Posterior vena cava (tissue), 2 donors: ENCODE results near the gene COL4A4. TPM values are rescaled to one million over a fixed set of nuclear protein-coding genes. Genes with fewer than 3 reads are reported as not detected.

Experiments
- DNase-seq: peaks from one replicate; pipeline ENCODE4 v3.0.0-alpha.2; 2020; ENCODE audit warnings: low spot score
- intact Hi-C, 2 donors: fragments of 100-400 bp; cut with DNase I; formaldehyde crosslinking; loops; one replicate each; pipeline versions ENCODE4 v1.14.1 to v1.14.2; 2022 to 2023
- total RNA-seq, 2 donors: library from RNA; stranded (reverse); fragmentation: NEBNext Ultra II Directional; extraction: Animal tissue kit (Norgen Biotek cat#: 25700); gene quantifications; one replicate each; pipeline ENCODE4 v1.2.1, GENCODE V29; 2021
- donor health status: DM: yes; HTN: yes; CAD: no.
- donor health status: DM: yes; HTN: yes; CAD: no.

The COL4A4 gene
- total RNA-seq, 2 donors from 2014 or later: 0.93 to 3.0 TPM

GRCh38 chr2:227052879-227053278 lies 111.1 kb downstream of the COL4A4 start:
- DNase-seq: no peak
- intact Hi-C loops: no loop called here

GRCh38 chr2:227043981-227044380 lies 120.0 kb downstream of the COL4A4 start:
- intact Hi-C loops: no loop called here
- no peak for DNase-seq

GRCh38 chr2:227038550-227039189 lies 125.3 kb downstream of the COL4A4 start:
- intact Hi-C loops: no loop called here
- DNase-seq: no peak

GRCh38 chr2:227036527-227036926 lies 127.5 kb downstream of the COL4A4 start:
- DNase-seq: no peak
- intact Hi-C loops: no loop called here

GRCh38 chr2:227035711-227036367 lies 128.2 kb downstream of the COL4A4 start:
- DNase-seq: no peak
- intact Hi-C loops: no loop called here

GRCh38 chr2:227033471-227034148 lies 130.4 kb downstream of the COL4A4 start:
- intact Hi-C loops: no loop called here
- DNase-seq: no peak

GRCh38 chr2:227031379-227031778 lies 132.6 kb downstream of the COL4A4 start:
- intact Hi-C loops: no loop called here
- DNase-seq: no peak

GRCh38 chr2:227030789-227031188 lies 133.2 kb downstream of the COL4A4 start:
- no peak for DNase-seq
- intact Hi-C loops: no loop called here

GRCh38 chr2:227029426-227030105 lies 134.4 kb downstream of the COL4A4 start:
- intact Hi-C loops: no loop called here
- DNase-seq: no peak

- intact Hi-C loops: no loop called here
- no peak for DNase-seq
Measured at GRCh38 chr2:227025510-227025909, 138.5 kb downstream of the COL4A4 start.

GRCh38 chr2:227022608-227023007 lies 141.4 kb downstream of the COL4A4 start:
- intact Hi-C loops: no loop called here
- no peak for DNase-seq

GRCh38 chr2:227020416-227020815 lies 143.6 kb downstream of the COL4A4 start:
- DNase-seq: no peak
- intact Hi-C loops: no loop called here

GRCh38 chr2:227016894-227017293 lies 147.1 kb downstream of the COL4A4 start:
- no peak for DNase-seq
- intact Hi-C loops: no loop called here

GRCh38 chr2:227013881-227014280 lies 150.1 kb downstream of the COL4A4 start:
- intact Hi-C loops: no loop called here
- DNase-seq: no peak

GRCh38 chr2:227013330-227013729 lies 150.7 kb downstream of the COL4A4 start:
- DNase-seq: no peak
- intact Hi-C loops: no loop called here

- no peak for DNase-seq
- intact Hi-C loops: no loop called here
Measured at GRCh38 chr2:227010433-227010832, 153.6 kb downstream of the COL4A4 start.

- no peak for DNase-seq
- intact Hi-C loops: no loop called here
Measured at GRCh38 chr2:227007940-227008339, 156.1 kb downstream of the COL4A4 start.

- intact Hi-C loops: no loop called here
- no peak for DNase-seq
Measured at GRCh38 chr2:227007148-227007547, 156.9 kb downstream of the COL4A4 start.

GRCh38 chr2:227006189-227006897 lies 157.7 kb downstream of the COL4A4 start:
- intact Hi-C loops: no loop called here
- no peak for DNase-seq

- intact Hi-C loops: no loop called here
- no peak for DNase-seq
Measured at GRCh38 chr2:227004482-227004881, 159.5 kb downstream of the COL4A4 start.
